ENCODE measurements around the gene HCFC1.

Gene HCFC1

GRCh38 chrX:153974003-153974725 is 2.5 kb upstream of the HCFC1 start:
- DNase-seq (ENCODE audit: low spot score), result no peak

GRCh38 chrX:153973127-153974002 is 1.7 kb upstream of the HCFC1 start:
- DNase-seq (ENCODE audit: low spot score), result no peak

- DNase-seq (ENCODE audit: low spot score), result peak; percentile 92
These were observed 929 bp upstream of the HCFC1 start, which contains the start of gene TMEM187 for GRCh38 chrX:153972368-153973126. Gene TMEM187 (plus strand): TSS chrX:153972754. CDS start chrX:153982063, 9,309 bp downstream.

GRCh38 chrX:153971124-153971449 is 531 bp downstream of the HCFC1 start:
- DNase-seq (ENCODE audit: low spot score), result peak; percentile 93

- peak; percentile 54 for DNase-seq (ENCODE audit: low spot score)
These were observed 1.1 kb downstream of the HCFC1 start for GRCh38 chrX:153970357-153971123.

GRCh38 chrX:153969904-153970356 is 1.7 kb downstream of the HCFC1 start:
- DNase-seq (ENCODE audit: low spot score), result peak; percentile 20

- no peak for DNase-seq (ENCODE audit: low spot score)
These were observed 2.3 kb downstream of the HCFC1 start for GRCh38 chrX:153969125-153969903.

- no peak for DNase-seq (ENCODE audit: low spot score)
These were observed 2.9 kb downstream of the HCFC1 start for GRCh38 chrX:153968754-153969124.

GRCh38 chrX:153968255-153968654 is 3.4 kb downstream of the HCFC1 start:
- DNase-seq (ENCODE audit: low spot score), result no peak

GRCh38 chrX:153967536-153968224 is 3.9 kb downstream of the HCFC1 start:
- DNase-seq (ENCODE audit: low spot score), result no peak

- no peak for DNase-seq (ENCODE audit: low spot score)
These were observed 4.6 kb downstream of the HCFC1 start for GRCh38 chrX:153966841-153967535.

GRCh38 chrX:153966283-153966688 is 5.3 kb downstream of the HCFC1 start:
- DNase-seq (ENCODE audit: low spot score), result no peak

GRCh38 chrX:153965406-153965805 is 6.2 kb downstream of the HCFC1 start:
- DNase-seq (ENCODE audit: low spot score), result no peak

- no peak for DNase-seq (ENCODE audit: low spot score)
These were observed 7.5 kb downstream of the HCFC1 start for GRCh38 chrX:153964105-153964504.

- no peak for DNase-seq (ENCODE audit: low spot score)
These were observed 8.1 kb downstream of the HCFC1 start for GRCh38 chrX:153963546-153963945.

GRCh38 chrX:153961292-153961691 is 10.3 kb downstream of the HCFC1 start:
- no peak for DNase-seq (ENCODE audit: low spot score)

- no peak for DNase-seq (ENCODE audit: low spot score)
These were observed 10.8 kb downstream of the HCFC1 start for GRCh38 chrX:153960786-153961185.

- no peak for DNase-seq (ENCODE audit: low spot score)
These were observed 11.5 kb downstream of the HCFC1 start for GRCh38 chrX:153960077-153960476.

GRCh38 chrX:153959649-153960048 is 12.0 kb downstream of the HCFC1 start:
- DNase-seq (ENCODE audit: low spot score), result no peak

- DNase-seq (ENCODE audit: low spot score), result no peak
These were observed 13.0 kb downstream of the HCFC1 start for GRCh38 chrX:153958605-153959004.
